Erythroblast (primary cell): Measurements from ENCODE around the gene RRH.

Experiments
- GATA1 ChIP-seq: IDR thresholded peaks from 2 replicates; pipeline ENCODE4 v1.6.1; 2011; ENCODE audit warnings: low read depth, mild to moderate bottlenecking, control low read depth, low read length, moderate library complexity
- POLR2A ChIP-seq: IDR thresholded peaks from 2 replicates; pipeline ENCODE4 v1.6.1; 2011; ENCODE audit warnings: mild to moderate bottlenecking, low read length

DNA sequence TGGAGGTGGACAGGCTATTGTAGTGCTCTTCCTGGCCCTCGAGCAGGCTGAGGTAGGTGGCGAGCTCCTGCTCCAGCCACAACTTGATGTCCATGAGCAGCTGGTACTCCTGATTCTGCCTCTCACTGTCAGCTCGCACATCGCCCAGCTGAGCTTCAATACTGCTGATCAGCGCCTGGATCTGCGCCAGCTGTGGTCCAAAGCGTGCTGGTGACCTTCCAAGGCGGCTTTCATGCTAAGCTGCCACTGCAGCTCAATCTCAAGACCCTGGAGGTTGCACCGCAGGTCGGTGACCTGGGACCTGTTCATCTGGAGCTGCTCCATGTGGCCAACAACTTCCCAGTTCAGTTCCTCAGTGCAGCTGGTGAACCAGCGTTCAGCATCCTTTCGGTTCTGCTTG, 51.3 kb downstream of the RRH start:
- no peak for TF ChIP-seq POLR2A
- TF ChIP-seq GATA1: no peak
